GM12872 (cell line): ENCODE data around the gene CMTM3.
A peak's percentile ranks its signal among the peaks of the same experiment; 100 is the strongest.

Experiments
- CTCF ChIP-seq: IDR thresholded peaks from 3 replicates; pipeline ENCODE4 v1.5.1; 2011; ENCODE audit warnings: low read depth, mild to moderate bottlenecking, low read length, moderate library complexity; ENCODE audit not compliant: insufficient read depth

The CMTM3 gene

GRCh38 chr16:66587881-66588600, 16.5 kb upstream of the CMTM3 start:
- no peak for TF ChIP-seq CTCF

DNA sequence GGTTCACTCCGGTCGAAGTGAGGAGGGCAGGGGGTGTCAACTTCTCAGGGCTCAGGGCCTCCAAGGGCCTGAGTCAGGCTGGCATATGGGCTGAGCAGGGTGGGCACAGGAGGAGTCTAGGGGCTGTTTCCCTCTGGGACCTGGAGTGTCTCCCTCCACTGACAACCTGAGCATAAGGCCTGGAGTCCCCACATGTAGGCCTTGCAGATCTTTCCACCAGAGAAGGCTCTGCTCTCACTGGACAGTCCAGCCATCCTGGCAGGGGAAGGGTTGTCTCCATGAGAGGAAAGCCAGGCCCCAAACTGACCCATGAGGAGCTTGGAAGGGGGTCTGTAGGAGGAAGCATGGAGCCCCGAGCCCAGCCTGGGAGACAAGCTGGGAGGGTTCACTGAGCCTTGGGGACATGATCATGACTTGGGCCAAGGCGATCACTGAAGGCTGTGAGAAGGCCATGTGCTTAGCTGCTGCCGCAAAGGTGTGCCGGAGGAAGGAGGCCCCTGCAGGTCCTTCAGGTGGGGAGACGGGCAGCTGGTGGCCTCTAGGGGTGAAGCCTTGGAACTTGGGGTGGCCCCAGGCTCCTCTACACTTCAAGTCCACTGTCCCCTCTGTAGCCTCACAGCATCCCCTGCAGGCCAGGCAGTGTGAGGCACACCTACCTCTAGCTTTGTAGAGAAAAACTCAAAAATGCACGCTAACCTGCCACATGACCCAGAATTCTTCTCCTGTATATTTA, 15.4 kb upstream of the CMTM3 start:
- peak; percentile 93 for TF ChIP-seq CTCF

- TF ChIP-seq CTCF = no peak
Observed at GRCh38 chr16:66590322-66590721, 14.2 kb upstream of the CMTM3 start.

- no peak for TF ChIP-seq CTCF
Observed at GRCh38 chr16:66591018-66591417, 13.5 kb upstream of the CMTM3 start.

- no peak for TF ChIP-seq CTCF
Observed at GRCh38 chr16:66592241-66592640, 12.3 kb upstream of the CMTM3 start.

GRCh38 chr16:66592814-66593213, 11.7 kb upstream of the CMTM3 start:
- no peak for TF ChIP-seq CTCF

GRCh38 chr16:66594739-66595138, 9.8 kb upstream of the CMTM3 start:
- TF ChIP-seq CTCF = no peak
